ENCODE data around the gene KDM2A.

KDM2A gene

GRCh38 chr11:67302571-67303131 lies 183.6 kb downstream of the KDM2A start:
- no peak for DNase-seq (ENCODE audit: low read depth)

GRCh38 chr11:67303132-67303834 lies 184.2 kb downstream of the KDM2A start, which contains the start of gene SSH3:
TSS of gene SSH3 (plus strand) at chr11:67303530. CDS start at chr11:67303626, 96 bp downstream.
- no peak for DNase-seq (ENCODE audit: low read depth)

GRCh38 chr11:67303835-67304411 lies 184.9 kb downstream of the KDM2A start:
- DNase-seq (ENCODE audit: low read depth): no peak

- DNase-seq (ENCODE audit: low read depth): no peak
Observed at GRCh38 chr11:67304511-67305113, 185.5 kb downstream of the KDM2A start.

GRCh38 chr11:67306769-67307544 lies 187.9 kb downstream of the KDM2A start:
- DNase-seq (ENCODE audit: low read depth): no peak

- DNase-seq (ENCODE audit: low read depth): no peak
Observed at GRCh38 chr11:67307545-67308001, 188.5 kb downstream of the KDM2A start.

All from activated gamma-delta T cell treated with anti-CD3 and anti-CD28 coated beads, Interleukin-2, amount 50 U/mL, for 16 hours (primary cell).